Panc1 (cell line): ENCODE results near the gene ASB7. TPM values are rescaled to one million over a fixed set of nuclear protein-coding genes. Genes with fewer than 3 reads are reported as not detected.

Experiments
- ATAC-seq: fragments of 200-7000 bp; cut with Tn5 transposase; 2 replicates; pipeline ENCODE4 v1.9.1; 2020; ENCODE audit warnings: mild to moderate bottlenecking, moderate library complexity
- BruUV-seq: library from RNA; stranded (reverse); fragments of 400-500 nt; replicated peaks from 2 replicates; lab custom pipeline; 2021; lab: Mats Ljungman, UMichigan
- CTCF ChIA-PET: fragments of 300-600 bp; sonication (Branson Sonifier 250); formaldehyde crosslinking; loops from one replicate; lab custom pipeline; 2022; ENCODE audit warnings: antibody characterized with exemption; lab: Charles Lee
- POLR2A ChIA-PET: fragments of 300-600 bp; sonication (Branson Sonifier 250); formaldehyde crosslinking; loops from one replicate; lab custom pipeline; 2022; ENCODE audit warnings: antibody characterized with exemption; lab: Charles Lee
- DNase-seq: peaks from one replicate; pipeline ENCODE4 v3.0.0-alpha.2; 2010; ENCODE audit warnings: low read depth, low spot score
- H3K27ac ChIP-seq: 2 replicates; pipeline ENCODE4 v1.5.1; 2011; ENCODE audit warnings: mild to moderate bottlenecking, low read length, inconsistent platforms
- H3K27me3 ChIP-seq: fragments of 200-500 bp; sonication (Bioruptor generic); 2 replicates; pipeline ENCODE4 v1.6.0; 2014; ENCODE audit warnings: low read length, inconsistent platforms; ENCODE audit not compliant: control insufficient read depth, insufficient read depth
- H3K36me3 ChIP-seq: fragments of 200-500 bp; sonication (Bioruptor generic); 2 replicates; pipeline ENCODE4 v1.5.1; 2014; ENCODE audit warnings: inconsistent platforms, mild to moderate bottlenecking, low read length, moderate library complexity; ENCODE audit not compliant: control insufficient read depth, insufficient read depth
- H3K4me1 ChIP-seq: 2 replicates; pipeline ENCODE4 v1.5.1; 2011; ENCODE audit warnings: inconsistent platforms, mild to moderate bottlenecking, low read length, moderate library complexity; ENCODE audit not compliant: control insufficient read depth, insufficient read depth
- H3K4me3 ChIP-seq, 2 experiments: 2 replicates each; pipeline ENCODE4 v1.5.1; 2011 to 2012; ENCODE audit warnings: low read depth in 2 of 2, low read length in 2 of 2, mild to moderate bottlenecking in 2 of 2, inconsistent platforms in 1 of 2, moderate library complexity in 1 of 2
- H3K9me3 ChIP-seq: fragments of 200-500 bp; sonication (Bioruptor generic); 2 replicates; pipeline ENCODE4 v1.5.1; 2014; ENCODE audit warnings: low read depth, mild to moderate bottlenecking, inconsistent platforms, low read length, moderate library complexity; ENCODE audit not compliant: control insufficient read depth, insufficient read depth
- CTCF ChIP-seq: fragments of 450-650 bp; IDR thresholded peaks from 2 replicates; pipeline ENCODE4 v1.5.1; 2017; ENCODE audit warnings: mild to moderate bottlenecking
- POLR2AphosphoS5 ChIP-seq: IDR thresholded peaks from 2 replicates; pipeline ENCODE4 v1.6.1; 2012; ENCODE audit warnings: mild to moderate bottlenecking, low read depth, low read length, moderate library complexity
- REST ChIP-seq, 2 experiments: IDR thresholded peaks; 2 replicates each; pipeline ENCODE4 v1.6.1; 2011 to 2012; ENCODE audit warnings: low read depth in 2 of 2, control low read depth in 1 of 2, low read length in 1 of 2, mild to moderate bottlenecking in 1 of 2, moderate library complexity in 1 of 2; ENCODE audit not compliant: insufficient read depth in 1 of 2
- SIN3A ChIP-seq: IDR thresholded peaks from 2 replicates; pipeline ENCODE4 v1.6.1; 2012; ENCODE audit warnings: low read depth, mild to moderate bottlenecking, low read length, moderate library complexity, borderline replicate concordance; ENCODE audit not compliant: insufficient read depth
- TCF7L2 ChIP-seq: IDR thresholded peaks from 2 replicates; pipeline ENCODE4 v1.6.1; 2011; ENCODE audit warnings: mild to moderate bottlenecking, low read depth, low read length, inconsistent platforms
- in situ Hi-C: cut with HindIII; loops from 2 replicates; pipeline ENCODE4 v1.10.0; 2016; ENCODE audit warnings: low sequenced_read_pairs, low pct_unique_long_range_greater_than_20kb
- intact Hi-C: fragments of 100-400 bp; cut with micrococcal nuclease; formaldehyde crosslinking; loops from one replicate; pipeline ENCODE4 v1.10.0; 2022; ENCODE audit not compliant: unreplicated experiment
- total RNA-seq: library from RNA; stranded (reverse); gene quantifications from one replicate; pipeline ENCODE4 v1.2.1, GENCODE V29; 2021; ENCODE audit not compliant: unreplicated experiment

Gene ASB7
- total RNA-seq, 1 experiment from 2014 or later, result 18.1 TPM

- POLR2A ChIA-PET, result no interaction called here
- Histone ChIP-seq H3K9me3 (no peaks in the 10 kb centered on the region), H3K4me1 (no peaks in the 10 kb centered on the region; the same call in 1 of the 2 replicates), H3K4me3 (no peak overlapping the region), H3K27me3 (no peaks in the 10 kb centered on the region), H3K27ac (no peak overlapping the region), H3K36me3 (peaks cover 2% of the 10 kb centered on the region)
- no peak for ATAC-seq
- CTCF ChIA-PET, result interaction anchor here (0.7 kb wide), 1 partner anchor 437 kb away, joined by 3 read pairs; no protein-coding TSS in a partner anchor
- TF ChIP-seq REST (IDR thresholded peaks at IDR 0.05; ENCODE audit: insufficient read depth in 1 of 2, low read depth in 2 of 2, low read length in 1 of 2) (no peak), CTCF (no peak), SIN3A (no peak), TCF7L2 (no peak), POLR2AphosphoS5 (no peak)
- in situ Hi-C loops (no loop called here), intact Hi-C loops (no loop called here)
- no TSS peak for BruUV-seq
- no peak for DNase-seq
Observed at GRCh38 chr15:100566850-100567628, 35.4 kb upstream of the ASB7 start.

GRCh38 chr15:100569391-100569790 is 33.0 kb upstream of the ASB7 start:
- ChIA-PET CTCF (no interaction called here), POLR2A (no interaction called here)
- Histone ChIP-seq H3K4me1 (no peaks in the 10 kb centered on the region), H3K36me3 (peaks cover 6% of the 10 kb centered on the region), H3K4me3 (no peak overlapping the region), H3K27me3 (no peaks in the 10 kb centered on the region), H3K9me3 (no peaks in the 10 kb centered on the region), H3K27ac (no peak overlapping the region)
- in situ Hi-C loops, result no loop called here
- no TSS peak for BruUV-seq
- intact Hi-C loops, result no loop called here
- ATAC-seq (no peak), DNase-seq (no peak)
- TF ChIP-seq SIN3A (no peak), TCF7L2 (no peak), POLR2AphosphoS5 (no peak), REST (IDR thresholded peaks at IDR 0.05; ENCODE audit: insufficient read depth in 1 of 2, low read depth in 2 of 2, low read length in 1 of 2) (no peak), CTCF (no peak)
